ENCODE measurements around the gene WDR43.

Gene WDR43

DNA sequence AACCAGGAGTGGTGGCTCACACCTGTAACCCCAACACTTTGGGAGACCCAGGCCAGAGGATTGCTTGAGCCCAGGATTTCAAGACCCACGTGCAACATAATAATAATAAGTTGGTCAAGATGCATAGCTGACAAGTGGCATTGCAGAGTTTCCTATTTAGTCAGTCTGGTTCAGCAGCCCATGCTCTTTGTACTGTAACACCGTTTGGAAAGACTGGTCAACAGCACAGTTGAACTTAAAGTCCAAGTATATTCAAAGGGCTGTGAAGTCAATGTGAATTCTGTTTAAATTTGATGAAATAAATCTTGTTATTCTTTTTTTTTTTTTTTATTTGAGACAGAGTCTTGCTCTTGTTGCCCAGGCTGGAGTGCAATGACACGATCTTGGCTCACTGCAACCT, 22.8 kb upstream of the WDR43 start:
- H3K4me3 ChIP-seq (ENCODE audit: low read depth, low read length): no peak overlapping the region
- no peak for DNase-seq (ENCODE audit: low read depth)
- TF ChIP-seq, protein P1, sequence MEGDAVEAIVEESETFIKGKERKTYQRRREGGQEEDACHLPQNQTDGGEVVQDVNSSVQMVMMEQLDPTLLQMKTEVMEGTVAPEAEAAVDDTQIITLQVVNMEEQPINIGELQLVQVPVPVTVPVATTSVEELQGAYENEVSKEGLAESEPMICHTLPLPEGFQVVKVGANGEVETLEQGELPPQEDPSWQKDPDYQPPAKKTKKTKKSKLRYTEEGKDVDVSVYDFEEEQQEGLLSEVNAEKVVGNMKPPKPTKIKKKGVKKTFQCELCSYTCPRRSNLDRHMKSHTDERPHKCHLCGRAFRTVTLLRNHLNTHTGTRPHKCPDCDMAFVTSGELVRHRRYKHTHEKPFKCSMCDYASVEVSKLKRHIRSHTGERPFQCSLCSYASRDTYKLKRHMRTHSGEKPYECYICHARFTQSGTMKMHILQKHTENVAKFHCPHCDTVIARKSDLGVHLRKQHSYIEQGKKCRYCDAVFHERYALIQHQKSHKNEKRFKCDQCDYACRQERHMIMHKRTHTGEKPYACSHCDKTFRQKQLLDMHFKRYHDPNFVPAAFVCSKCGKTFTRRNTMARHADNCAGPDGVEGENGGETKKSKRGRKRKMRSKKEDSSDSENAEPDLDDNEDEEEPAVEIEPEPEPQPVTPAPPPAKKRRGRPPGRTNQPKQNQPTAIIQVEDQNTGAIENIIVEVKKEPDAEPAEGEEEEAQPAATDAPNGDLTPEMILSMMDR (IDR thresholded peaks at IDR 0.05; ENCODE audit: control insufficient read depth, extremely low read depth, insufficient read depth): no peak

DNA sequence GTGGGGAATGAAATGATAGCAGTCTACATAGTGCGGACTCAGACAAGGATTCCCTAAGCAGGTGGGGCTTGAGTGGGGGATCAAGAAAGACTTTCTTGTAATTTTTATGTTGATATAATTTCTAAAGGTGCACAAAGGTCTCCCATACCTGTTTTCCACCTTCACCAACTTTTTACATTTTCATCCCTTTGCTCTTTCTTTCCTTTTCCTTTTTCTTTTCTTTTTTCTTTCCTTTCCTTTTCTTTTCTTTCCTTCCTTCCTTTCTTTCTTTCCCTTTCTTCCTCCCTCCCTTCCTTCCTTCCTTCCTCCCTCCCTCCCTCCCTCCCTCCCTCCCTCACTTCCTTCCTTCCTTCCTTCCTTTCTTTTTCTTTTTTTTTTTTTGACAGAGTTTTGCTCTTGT, 14.3 kb upstream of the WDR43 start:
- no peak for DNase-seq (ENCODE audit: low read depth)
- no peak overlapping the region for H3K4me3 ChIP-seq (ENCODE audit: low read depth, low read length)
- TF ChIP-seq, protein P1 (IDR thresholded peaks at IDR 0.05; ENCODE audit: control insufficient read depth, extremely low read depth, insufficient read depth): no peak

DNA sequence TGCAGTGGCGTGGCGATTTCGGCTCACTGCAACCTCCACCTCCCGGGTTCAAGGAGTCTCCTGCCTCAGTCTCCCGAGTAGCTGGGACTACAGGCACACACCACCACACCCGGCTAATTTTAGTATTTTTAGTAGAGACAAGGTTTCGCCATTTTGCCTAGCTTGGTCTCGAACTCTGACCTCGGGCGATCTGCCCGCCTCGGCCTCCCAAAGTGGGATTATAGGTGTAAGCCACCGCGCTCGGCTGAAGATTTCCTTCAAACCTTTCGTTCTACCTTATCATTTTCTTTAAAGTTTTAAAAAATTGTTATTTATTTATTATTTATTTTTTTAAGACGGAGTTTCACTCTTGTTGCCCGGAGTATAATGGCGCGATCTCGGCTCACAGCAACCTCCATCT, 979 bp upstream of the WDR43 start:
- no peak overlapping the region for H3K4me3 ChIP-seq (ENCODE audit: low read depth, low read length)

DNA sequence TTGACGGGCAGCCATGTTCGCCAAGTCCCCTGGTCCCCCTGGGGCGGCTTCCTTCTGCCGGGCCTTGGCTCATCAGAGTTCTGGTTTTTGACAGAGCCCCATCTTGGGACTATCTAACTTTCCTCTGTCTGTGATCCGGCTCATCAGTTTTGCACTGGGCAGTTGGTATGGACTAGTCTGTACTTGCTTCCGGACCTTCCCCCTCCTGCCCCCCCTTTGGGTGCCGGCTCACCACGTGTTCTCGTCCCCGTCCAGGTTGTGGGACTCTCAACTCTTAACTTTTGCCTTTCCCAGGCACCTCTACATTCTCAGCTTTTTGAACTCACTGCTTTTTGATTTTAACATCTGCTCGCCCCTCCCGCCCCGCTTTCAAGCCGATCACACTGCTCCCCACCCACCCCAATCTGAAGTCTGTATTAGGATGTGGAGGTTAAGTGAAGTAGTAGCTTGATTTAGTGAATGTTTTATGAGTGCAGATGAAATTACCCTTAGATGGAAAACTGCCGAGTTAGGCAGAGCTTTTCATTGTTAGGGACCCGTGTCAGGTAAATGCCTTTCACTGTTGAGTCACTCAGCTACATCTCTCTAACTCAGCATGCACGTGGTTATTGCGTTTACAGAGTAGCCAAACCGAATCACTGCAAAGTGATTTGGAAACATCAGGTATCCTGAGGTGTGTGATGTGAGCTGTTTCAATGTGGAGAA, 874 bp downstream of the WDR43 start:
- no peak for DNase-seq (ENCODE audit: low read depth)
- H3K4me3 ChIP-seq (ENCODE audit: low read depth, low read length): peak overlapping the region; percentile 81
- TF ChIP-seq, protein P1 (IDR thresholded peaks at IDR 0.05; ENCODE audit: control insufficient read depth, extremely low read depth, insufficient read depth): no peak

More for the DNA sequence above, 979 bp upstream of the WDR43 start:
- DNase-seq (ENCODE audit: low read depth): no peak
- TF ChIP-seq, protein P1 (IDR thresholded peaks at IDR 0.05; ENCODE audit: control insufficient read depth, extremely low read depth, insufficient read depth): no peak

DNA sequence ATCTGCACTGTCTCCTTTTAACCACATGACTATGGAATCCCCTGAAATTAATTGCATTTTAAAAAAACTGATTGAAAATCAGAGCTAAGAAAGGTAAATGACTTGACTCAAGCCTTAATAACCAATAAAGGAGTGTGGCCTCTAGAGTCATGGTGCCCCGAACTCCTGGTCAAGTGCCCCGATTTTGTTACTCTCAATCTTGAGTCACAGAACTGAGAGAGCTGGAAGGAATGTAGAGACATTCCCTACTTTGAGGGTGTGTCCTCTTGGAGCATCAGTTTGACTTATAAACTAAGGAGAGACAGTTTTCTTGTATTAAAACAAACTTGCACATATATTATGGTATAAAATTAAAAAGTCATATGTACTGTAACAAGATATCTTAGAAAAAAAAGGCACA, 2.4 kb downstream of the WDR43 start:
- no peak for DNase-seq (ENCODE audit: low read depth)
- TF ChIP-seq, protein P1 (IDR thresholded peaks at IDR 0.05; ENCODE audit: control insufficient read depth, extremely low read depth, insufficient read depth): no peak
- no peak overlapping the region for H3K4me3 ChIP-seq (ENCODE audit: low read depth, low read length)

DNA sequence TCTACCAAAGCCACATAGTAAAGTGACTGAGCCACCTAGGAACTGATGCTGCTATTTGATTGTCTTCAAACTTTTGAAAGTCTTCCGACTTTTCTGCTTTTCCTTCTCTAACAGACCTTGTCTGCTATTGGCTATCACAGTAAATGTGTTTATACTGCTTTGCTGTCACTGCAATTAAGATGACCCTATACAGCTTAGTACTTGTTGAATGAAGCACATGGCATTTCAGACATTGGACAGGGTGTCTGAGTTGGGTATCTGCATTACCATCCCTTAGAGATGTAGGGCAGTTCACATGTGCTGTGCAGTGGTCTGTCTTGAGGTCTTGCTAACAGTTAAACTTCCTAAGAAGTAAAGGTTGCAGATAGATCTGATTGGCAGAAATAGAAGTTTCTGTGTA, 3.6 kb downstream of the WDR43 start:
- H3K4me3 ChIP-seq (ENCODE audit: low read depth, low read length): no peak overlapping the region
- TF ChIP-seq, protein P1 (IDR thresholded peaks at IDR 0.05; ENCODE audit: control insufficient read depth, extremely low read depth, insufficient read depth): no peak
- DNase-seq (ENCODE audit: low read depth): no peak

DNA sequence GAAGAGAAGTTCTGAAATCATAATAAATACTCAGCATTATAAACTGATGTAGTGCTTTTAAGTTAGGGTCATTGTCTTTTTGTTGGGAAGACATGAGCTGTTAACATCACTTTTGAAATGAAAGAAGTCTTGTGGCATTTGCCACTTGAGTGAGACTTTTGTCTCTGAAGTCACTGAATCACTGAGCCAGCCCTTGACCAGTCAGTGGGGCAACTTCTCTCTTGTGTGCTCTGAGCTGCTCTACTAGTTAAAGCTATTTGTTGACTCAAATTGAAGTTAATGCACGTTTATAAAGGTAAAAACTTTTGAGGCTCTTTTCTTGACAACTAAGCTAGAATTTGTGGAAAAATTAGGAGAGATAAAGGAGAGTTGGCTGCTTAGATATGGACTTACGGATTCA, 6.7 kb downstream of the WDR43 start:
- TF ChIP-seq, protein P1 (IDR thresholded peaks at IDR 0.05; ENCODE audit: control insufficient read depth, extremely low read depth, insufficient read depth): no peak
- DNase-seq (ENCODE audit: low read depth): no peak
- H3K4me3 ChIP-seq (ENCODE audit: low read depth, low read length): no peak overlapping the region
